ELF-1 (cell line): ENCODE results near the gene GRIN3B.
A peak's percentile ranks its signal among the peaks of the same experiment; 100 is the strongest.

ENCODE experiments used
- DNase-seq: peaks from one replicate; pipeline ENCODE4 v3.0.0-alpha.2; 2016; ENCODE audit warnings: low read depth, low spot score

The GRIN3B gene

GRCh38 chr19:991174-991931, 8.9 kb upstream of the GRIN3B start:
- DNase-seq: peak; percentile 64

- peak; percentile 74 for DNase-seq
Measured at GRCh38 chr19:991932-992669, 8.1 kb upstream of the GRIN3B start.

- DNase-seq: no peak
Measured at GRCh38 chr19:992670-993055, 7.6 kb upstream of the GRIN3B start.

- DNase-seq: peak; percentile 53
Measured at GRCh38 chr19:993361-993830, 6.8 kb upstream of the GRIN3B start.

- DNase-seq: no peak
Measured at GRCh38 chr19:993831-994393, 6.3 kb upstream of the GRIN3B start.

- DNase-seq: no peak
Measured at GRCh38 chr19:994516-994915, 5.7 kb upstream of the GRIN3B start.

- DNase-seq: no peak
Measured at GRCh38 chr19:995051-995827, 5.0 kb upstream of the GRIN3B start.

- DNase-seq: peak; percentile 63
Measured at GRCh38 chr19:996051-996838, 4.0 kb upstream of the GRIN3B start.

GRCh38 chr19:998064-998463, 2.2 kb upstream of the GRIN3B start:
- no peak for DNase-seq

- no peak for DNase-seq
Measured at GRCh38 chr19:999379-999719, 870 bp upstream of the GRIN3B start.

GRCh38 chr19:1000591-1001537, 645 bp downstream of the GRIN3B start:
- no peak for DNase-seq

GRCh38 chr19:1001538-1002166, 1.4 kb downstream of the GRIN3B start:
- DNase-seq: peak; percentile 75

- DNase-seq: no peak
Measured at GRCh38 chr19:1002600-1002999, 2.4 kb downstream of the GRIN3B start.

- no peak for DNase-seq
Measured at GRCh38 chr19:1003283-1003682, 3.1 kb downstream of the GRIN3B start.

GRCh38 chr19:1004204-1004802, 4.1 kb downstream of the GRIN3B start:
- DNase-seq: no peak

- DNase-seq: no peak
Measured at GRCh38 chr19:1004803-1005664, 4.8 kb downstream of the GRIN3B start.

- DNase-seq: no peak
Measured at GRCh38 chr19:1006711-1007398, 6.6 kb downstream of the GRIN3B start.
